HepG2 (cell line): Measurements from ENCODE around the gene SMAD6. TPM values are rescaled to one million over a fixed set of nuclear protein-coding genes. Genes with fewer than 3 reads are reported as not detected.

ENCODE experiments used
- ATAC-seq: fragments of 200-7000 bp; cut with Tn5 transposase; 3 replicates; pipeline ENCODE4 v1.9.1; 2020; ENCODE audit warnings: mild to moderate bottlenecking, moderate library complexity
- BruUV-seq: library from RNA; stranded (reverse); fragments of 400-500 nt; replicated peaks from 2 replicates; lab custom pipeline; 2021; lab: Mats Ljungman, UMichigan
- CTCF ChIA-PET: fragments of 300-600 bp; formaldehyde crosslinking; extraction: SDS; loops from one replicate; lab custom pipeline; 2021; ENCODE audit warnings: low total read pairs, inconsistent platforms, low intra/inter-chr PET ratio; lab: Yijun Ruan, JAX
- POLR2A ChIA-PET: fragments of 350-600 bp; sonication (Branson Sonifier 250); formaldehyde crosslinking; loops from one replicate; lab custom pipeline; 2020; ENCODE audit warnings: antibody characterized with exemption, inconsistent platforms; lab: Yijun Ruan, JAX
- DNase-seq: peaks from one replicate; pipeline ENCODE4 v3.0.0-alpha.2; 2015; ENCODE audit warnings: low spot score
- FAIRE-seq: peaks from 3 replicates; lab custom pipeline; 2011; peaks lifted over from hg19 to GRCh38; lab: Jason Lieb, UNC
- H2AFZ ChIP-seq: one replicate; pipeline ENCODE4 v1.6.1; 2011; ENCODE audit warnings: low read length, inconsistent platforms
- H3K27ac ChIP-seq: fragments of 300-600 bp; 3 replicates; pipeline ENCODE4 v1.8.0; 2011; ENCODE audit warnings: mixed run types, mild to moderate bottlenecking, mixed read lengths, low read length, inconsistent platforms; ENCODE audit not compliant: insufficient read depth; ENCODE audit errors: extremely low read length
- H3K27me3 ChIP-seq, 2 experiments: fragments of 200-600 bp in 1 of 2; 2 replicates in 1 of 2; 3 replicates in 1 of 2; pipeline versions ENCODE4 v1.6.0 to v1.8.0; 2011; ENCODE audit warnings: low read length in 2 of 2, mild to moderate bottlenecking in 2 of 2, moderate library complexity in 2 of 2, inconsistent platforms in 1 of 2; ENCODE audit not compliant: insufficient read depth in 2 of 2, control insufficient read depth in 1 of 2
- H3K36me3 ChIP-seq, 2 experiments: fragments of 200-600 bp in 1 of 2; replicated peaks in 1 of 2; 2 replicates in 1 of 2; 3 replicates in 1 of 2; pipeline versions ENCODE4 v1.5.1 to v1.8.0; 2011; ENCODE audit warnings: low read length in 2 of 2, inconsistent platforms in 1 of 2; ENCODE audit not compliant: insufficient read depth in 2 of 2, control insufficient read depth in 1 of 2
- H3K4me1 ChIP-seq: 2 replicates; pipeline ENCODE4 v1.5.1; 2012; ENCODE audit warnings: low read length, inconsistent platforms; ENCODE audit not compliant: insufficient read depth
- H3K4me2 ChIP-seq: 2 replicates; pipeline ENCODE4 v1.6.0; 2011; ENCODE audit warnings: low read depth, low read length, inconsistent platforms
- H3K4me3 ChIP-seq, 3 experiments: fragments of 200-600 bp in 1 of 3; sonication (generic), shearing (Covaris generic) in 1 of 3; replicated peaks in 1 of 3; 2 replicates each; pipeline ENCODE4 v1.5.1; 2011 to 2016; ENCODE audit warnings: low read length in 3 of 3, inconsistent platforms in 2 of 3, low read depth in 2 of 3, mild to moderate bottlenecking in 2 of 3, control low read depth in 1 of 3, mixed read lengths in 1 of 3; ENCODE audit not compliant: insufficient read depth in 1 of 3
- H3K79me2 ChIP-seq: one replicate; pipeline ENCODE4 v1.6.1; 2011; ENCODE audit warnings: low read length, inconsistent platforms; ENCODE audit not compliant: insufficient read depth
- H3K9ac ChIP-seq: 2 replicates; pipeline ENCODE4 v1.6.0; 2011; ENCODE audit warnings: mild to moderate bottlenecking, low read depth, low read length, inconsistent platforms; ENCODE audit not compliant: insufficient read depth
- H3K9me3 ChIP-seq: 2 replicates; pipeline ENCODE4 v1.5.1; 2012; ENCODE audit warnings: mild to moderate bottlenecking, low read length
- H4K20me1 ChIP-seq: 2 replicates; pipeline ENCODE4 v1.6.0; 2011; ENCODE audit warnings: inconsistent platforms, mild to moderate bottlenecking, low read length, moderate library complexity; ENCODE audit not compliant: insufficient read depth
- EED ChIP-seq: sonication (generic); formaldehyde crosslinking; IDR thresholded peaks from 2 replicates; pipeline ENCODE4 v1.5.0; 2020; ENCODE audit warnings: mild to moderate bottlenecking, missing genetic modification reagents
- PLRG1 ChIP-seq: fragments of 450-650 bp; conservative IDR thresholded peaks from 2 replicates; pipeline ENCODE4 v1.6.1; 2016
- POGZ ChIP-seq: sonication (generic); formaldehyde crosslinking; IDR thresholded peaks from 2 replicates; pipeline ENCODE4 v1.4.0; 2020; ENCODE audit warnings: mild to moderate bottlenecking, missing genetic modification reagents
- TAF1 ChIP-seq: sonication (generic); formaldehyde crosslinking; IDR thresholded peaks from 2 replicates; pipeline ENCODE4 v1.4.0; 2020; ENCODE audit warnings: missing genetic modification reagents
- WGBS: methylation state at CpG from one replicate; pipeline ENCODE4 v1.1.6; 2017; ENCODE audit warnings: low lambda C conversion rate; 5-methylcytosine and 5-hydroxymethylcytosine counted together
- in situ Hi-C: cut with HindIII; loops from 2 replicates; pipeline ENCODE4 v1.10.0; 2017; ENCODE audit warnings: low pct_unique_long_range_greater_than_20kb; ENCODE audit not compliant: extremely low pct_ligation_motif_present
- intact Hi-C: fragments of 100-400 bp; cut with micrococcal nuclease; formaldehyde crosslinking; loops from one replicate; pipeline ENCODE4 v1.10.0; 2022; ENCODE audit not compliant: unreplicated experiment
- polyA plus RNA-seq, 8 experiments: library from polyadenylated mRNA; depleted of rRNA in 3 of 8; stranded (reverse) in 7 of 8; unstranded in 1 of 8; fragments of >200 nt; fragmentation: Illumina TruSeq in 4 of 8; extraction: Trizol in 4 of 8; gene quantifications; 2 replicates each; pipeline versions ENCODE4 v1.2.1 to v1.2.3, GENCODE V29; 2011 to 2016; ENCODE audit warnings: low read depth in 4 of 8, missing spikeins in 1 of 8, mixed read lengths in 1 of 8; ENCODE audit not compliant: insufficient read depth in 1 of 8
- total RNA-seq, 5 experiments: library from RNA; depleted of rRNA; stranded (reverse); fragments of >200 nt; fragmentation: Illumina TruSeq; extraction: Trizol; gene quantifications; 2 replicates each; pipeline ENCODE4 v1.2.3, GENCODE V29; 2016; ENCODE audit warnings: low read depth in 1 of 5
- TF ChIP-seq, protein P1 (sequence below): sonication (generic); formaldehyde crosslinking; IDR thresholded peaks from 2 replicates; pipeline ENCODE4 v1.5.0; 2020; ENCODE audit warnings: missing genetic modification reagents

SMAD6 gene
- total and polyA plus RNA-seq, 2 of the 13 experiments (the other 11 are each of a cell fraction or from before 2014, with no cell fraction given) = 3.3 to 4.4 TPM

DNA sequence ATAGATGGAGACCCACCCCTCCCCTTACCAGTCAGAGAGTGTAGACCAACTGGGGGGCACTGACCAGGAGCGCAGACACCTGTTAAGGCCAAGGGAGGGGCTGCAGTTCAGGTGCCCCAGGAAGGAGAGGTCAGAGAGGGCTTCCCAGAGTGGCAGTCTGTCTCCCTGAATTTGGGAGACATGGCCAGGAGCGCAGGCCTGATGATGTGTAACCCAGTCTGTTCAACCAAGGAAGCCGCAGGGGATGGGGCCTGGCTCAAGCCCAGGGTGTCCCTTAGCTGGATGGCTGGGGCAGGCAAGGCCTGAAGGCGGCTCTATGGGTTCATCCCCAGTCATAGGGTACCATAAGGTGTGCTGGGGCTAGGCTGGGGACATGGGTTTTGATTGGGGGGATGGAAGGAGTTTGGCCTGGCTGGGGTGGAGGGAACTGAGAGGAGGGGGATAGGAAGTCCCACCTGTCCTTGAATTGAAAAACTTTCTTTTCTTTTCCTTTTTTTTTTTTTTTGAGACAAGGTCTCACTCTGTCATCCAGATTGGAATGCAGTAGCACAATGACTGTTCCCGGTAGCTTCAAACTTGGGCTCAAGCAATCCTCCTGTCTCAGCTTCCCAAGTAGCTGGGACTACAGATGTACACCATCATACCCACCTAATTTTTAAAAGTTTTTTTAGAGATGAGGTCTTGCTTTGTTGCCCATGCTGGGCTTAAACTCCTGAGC is 75.7 kb downstream of the SMAD6 start:
- H3K4me3 ChIP-seq = no peak overlapping the region
- H3K9ac ChIP-seq = no peak overlapping the region
- DNase-seq (no peak), ATAC-seq (no peak), FAIRE-seq (no peak)
- H3K4me2 ChIP-seq = no peak overlapping the region
- intact Hi-C loops (no loop called here), in situ Hi-C loops (loop anchor here (5.0 kb wide), 1 partner anchor 165 kb away; no protein-coding TSS in a partner anchor)
- TF ChIP-seq TAF1 (CRISPR knock-in tag) (no peak), POGZ (CRISPR knock-in tag) (no peak), PLRG1 (no peak), EED (no peak)
- H3K27ac ChIP-seq = no peak overlapping the region
- H3K4me1 ChIP-seq = peaks cover 44% of the 10 kb centered on the region
- no peaks in the 10 kb centered on the region for H4K20me1 ChIP-seq
- no peaks in the 10 kb centered on the region for H3K79me2 ChIP-seq
- no peak overlapping the region for H2AFZ ChIP-seq
- peaks cover 0 to 2% of the 10 kb centered on the region in 2 experiments; a peak in 1 of 5 replicates for H3K36me3 ChIP-seq
- POLR2A ChIA-PET = no interaction called here
- WGBS = 98% methylated on average over 3 of the region's 5 CpGs
- BruUV-seq = no TSS peak
- no peaks in the 10 kb centered on the region for H3K27me3 ChIP-seq
- CTCF ChIA-PET = no interaction called here
- no peaks in the 10 kb centered on the region for H3K9me3 ChIP-seq

DNA sequence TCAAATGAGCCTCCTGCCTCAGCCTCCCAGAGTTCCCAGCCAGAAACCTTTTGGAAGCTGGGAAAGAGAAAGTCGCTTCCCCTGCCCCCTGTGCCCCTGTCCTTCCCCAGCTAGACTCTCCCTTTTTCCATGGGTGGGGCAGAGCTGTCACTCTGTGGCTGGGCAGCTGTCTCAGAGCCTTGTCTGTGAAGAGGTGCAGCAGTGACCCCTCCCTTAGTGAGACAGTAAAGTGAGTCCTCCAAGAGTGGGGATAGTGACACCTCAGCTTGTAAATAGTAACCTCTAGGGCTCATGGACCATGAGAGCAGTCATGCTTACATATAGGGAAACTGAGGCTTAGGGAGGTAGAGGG is 76.3 kb downstream of the SMAD6 start:
- WGBS = 100% methylated on average over 1 of the region's 1 CpG
- TF ChIP-seq, protein P1, sequence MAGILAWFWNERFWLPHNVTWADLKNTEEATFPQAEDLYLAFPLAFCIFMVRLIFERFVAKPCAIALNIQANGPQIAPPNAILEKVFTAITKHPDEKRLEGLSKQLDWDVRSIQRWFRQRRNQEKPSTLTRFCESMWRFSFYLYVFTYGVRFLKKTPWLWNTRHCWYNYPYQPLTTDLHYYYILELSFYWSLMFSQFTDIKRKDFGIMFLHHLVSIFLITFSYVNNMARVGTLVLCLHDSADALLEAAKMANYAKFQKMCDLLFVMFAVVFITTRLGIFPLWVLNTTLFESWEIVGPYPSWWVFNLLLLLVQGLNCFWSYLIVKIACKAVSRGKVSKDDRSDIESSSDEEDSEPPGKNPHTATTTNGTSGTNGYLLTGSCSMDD (CRISPR knock-in tag) = no peak
- CTCF ChIA-PET = no interaction called here
- POLR2A ChIA-PET = interaction anchor here (1.5 kb wide), 1 partner anchor 76 kb away, joined by 7 read pairs; the partner anchor contains the start of gene SMAD6
- no peaks in the 10 kb centered on the region for H4K20me1 ChIP-seq
- no peak overlapping the region for H3K4me2 ChIP-seq
- peaks cover 0 to 2% of the 10 kb centered on the region in 2 experiments; a peak in 1 of 5 replicates for H3K36me3 ChIP-seq
- peaks cover 39% of the 10 kb centered on the region for H3K4me1 ChIP-seq
- no peaks in the 10 kb centered on the region for H3K27me3 ChIP-seq
- in situ Hi-C loops (loop anchor here (5.0 kb wide), 1 partner anchor 166 kb away; no protein-coding TSS in a partner anchor), intact Hi-C loops (no loop called here)
- H2AFZ ChIP-seq = no peak overlapping the region
- no peak overlapping the region for H3K4me3 ChIP-seq
- no peak for ATAC-seq
- H3K27ac ChIP-seq = no peak overlapping the region
- no peaks in the 10 kb centered on the region for H3K9me3 ChIP-seq
- no peak for FAIRE-seq
- BruUV-seq = no TSS peak
- H3K9ac ChIP-seq = no peak overlapping the region
- H3K79me2 ChIP-seq = no peaks in the 10 kb centered on the region
- DNase-seq = no peak
